Endothelial cell of umbilical vein (primary cell): ENCODE results near the gene RNF213.

Source experiments
- EZH2 ChIP-seq: IDR thresholded peaks from 2 replicates; pipeline ENCODE4 v1.6.1; 2012; ENCODE audit warnings: borderline replicate concordance, low read depth, mild to moderate bottlenecking, moderate library complexity, low read length, inconsistent platforms; ENCODE audit not compliant: severe bottlenecking
- FOS ChIP-seq: IDR thresholded peaks from 2 replicates; pipeline ENCODE4 v1.6.1; 2011; ENCODE audit warnings: mild to moderate bottlenecking, low read length, moderate library complexity, borderline replicate concordance; ENCODE audit not compliant: insufficient read depth
- GATA2 ChIP-seq: IDR thresholded peaks from 2 replicates; pipeline ENCODE4 v1.7.0; 2011; ENCODE audit warnings: low read depth, mild to moderate bottlenecking, moderate library complexity, mixed read lengths, low read length; ENCODE audit not compliant: insufficient read length, insufficient read depth
- JUN ChIP-seq: IDR thresholded peaks from 2 replicates; pipeline ENCODE4 v1.6.1; 2011; ENCODE audit warnings: borderline replicate concordance, low read depth; ENCODE audit not compliant: insufficient read length, insufficient read depth
- MYC ChIP-seq: IDR thresholded peaks from one replicate; pipeline ENCODE4 v1.6.1; 2011; ENCODE audit warnings: mild to moderate bottlenecking, low read depth, low read length
- POLR2A ChIP-seq: IDR thresholded peaks from 2 replicates; pipeline ENCODE4 v1.6.1; 2012; ENCODE audit warnings: low read depth, mild to moderate bottlenecking, control low read depth, low read length
- POLR2AphosphoS5 ChIP-seq: IDR thresholded peaks from 2 replicates; pipeline ENCODE4 v1.6.1; 2012; ENCODE audit warnings: low read depth, mild to moderate bottlenecking, control low read depth, low read length, moderate library complexity; ENCODE audit not compliant: insufficient read depth
- TF ChIP-seq, protein P1 (sequence below), 2 donors: IDR thresholded peaks; 1 replicate in 1 of 2; 2 replicates in 1 of 2; pipeline ENCODE4 v1.5.1; 2011; ENCODE audit warnings: low read length in 2 of 2, mild to moderate bottlenecking in 2 of 2, moderate library complexity in 2 of 2, control low read depth in 1 of 2, inconsistent platforms in 1 of 2, low read depth in 1 of 2; ENCODE audit not compliant: insufficient read depth in 1 of 2; ENCODE audit errors: extremely low read depth in 1 of 2
- TF ChIP-seq, protein P2 (sequence below): IDR thresholded peaks from 2 replicates; pipeline ENCODE4 v1.6.1; 2011; ENCODE audit not compliant: insufficient read depth, insufficient read length

DNA sequence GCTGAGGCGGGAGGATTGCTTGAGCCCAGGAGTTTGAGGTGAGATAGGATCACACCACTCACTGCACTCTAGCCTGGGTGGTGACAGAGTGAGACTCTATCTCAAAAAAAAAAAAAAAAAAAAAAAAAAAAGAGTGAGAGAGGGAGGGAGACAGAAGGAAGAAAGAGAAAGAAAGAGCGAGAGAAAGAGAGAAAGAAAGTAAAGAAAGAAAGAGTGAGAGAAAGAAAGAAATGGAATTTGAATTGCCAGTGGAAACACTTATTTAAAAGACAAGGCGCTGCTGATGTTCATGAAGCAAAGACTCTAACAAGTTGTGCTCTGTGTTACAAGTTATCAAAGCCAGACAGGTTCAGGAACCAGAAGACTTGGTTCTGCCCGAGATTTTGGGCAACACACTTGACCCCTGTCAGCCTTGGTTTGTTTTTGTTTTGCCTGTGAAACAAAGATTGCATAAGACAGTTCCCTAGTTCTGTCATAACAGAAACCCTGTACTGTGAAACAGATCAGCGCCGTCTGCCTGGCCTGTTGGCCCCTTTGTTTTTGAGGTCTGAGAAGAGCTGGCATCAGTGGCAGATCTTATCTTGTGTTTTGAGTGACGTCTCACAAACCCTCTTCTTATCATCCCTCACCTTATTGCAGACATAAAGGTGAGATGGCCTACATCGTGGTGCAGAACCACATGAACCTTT, 98.9 kb downstream of the RNF213 start:
- TF ChIP-seq POLR2AphosphoS5 (no peak), POLR2A (no peak), MYC (no peak), EZH2 (no peak), FOS (no peak), JUN (no peak), GATA2 (no peak)
- TF ChIP-seq, protein P1, sequence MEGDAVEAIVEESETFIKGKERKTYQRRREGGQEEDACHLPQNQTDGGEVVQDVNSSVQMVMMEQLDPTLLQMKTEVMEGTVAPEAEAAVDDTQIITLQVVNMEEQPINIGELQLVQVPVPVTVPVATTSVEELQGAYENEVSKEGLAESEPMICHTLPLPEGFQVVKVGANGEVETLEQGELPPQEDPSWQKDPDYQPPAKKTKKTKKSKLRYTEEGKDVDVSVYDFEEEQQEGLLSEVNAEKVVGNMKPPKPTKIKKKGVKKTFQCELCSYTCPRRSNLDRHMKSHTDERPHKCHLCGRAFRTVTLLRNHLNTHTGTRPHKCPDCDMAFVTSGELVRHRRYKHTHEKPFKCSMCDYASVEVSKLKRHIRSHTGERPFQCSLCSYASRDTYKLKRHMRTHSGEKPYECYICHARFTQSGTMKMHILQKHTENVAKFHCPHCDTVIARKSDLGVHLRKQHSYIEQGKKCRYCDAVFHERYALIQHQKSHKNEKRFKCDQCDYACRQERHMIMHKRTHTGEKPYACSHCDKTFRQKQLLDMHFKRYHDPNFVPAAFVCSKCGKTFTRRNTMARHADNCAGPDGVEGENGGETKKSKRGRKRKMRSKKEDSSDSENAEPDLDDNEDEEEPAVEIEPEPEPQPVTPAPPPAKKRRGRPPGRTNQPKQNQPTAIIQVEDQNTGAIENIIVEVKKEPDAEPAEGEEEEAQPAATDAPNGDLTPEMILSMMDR (IDR thresholded peaks at IDR 0.05; ENCODE audit: extremely low read depth in 1 of 2, insufficient read depth in 1 of 2, low read depth in 1 of 2, low read length in 2 of 2), result no peak
- TF ChIP-seq, protein P2, sequence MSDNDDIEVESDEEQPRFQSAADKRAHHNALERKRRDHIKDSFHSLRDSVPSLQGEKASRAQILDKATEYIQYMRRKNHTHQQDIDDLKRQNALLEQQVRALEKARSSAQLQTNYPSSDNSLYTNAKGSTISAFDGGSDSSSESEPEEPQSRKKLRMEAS, result no peak
